GM21526 (cell line): ENCODE results near the gene MS4A8.

ENCODE experiments used
- ATAC-seq: cut with Tn5 transposase; IDR thresholded peaks from one replicate; pipeline ENCODE4 v1.9.1; 2021; ENCODE audit warnings: moderate library complexity; ENCODE audit not compliant: unreplicated experiment, low FRiP score

Gene MS4A8

GRCh38 chr11:60762851-60763691, 63.7 kb downstream of the MS4A8 start:
- peak; percentile 64 for ATAC-seq

DNA sequence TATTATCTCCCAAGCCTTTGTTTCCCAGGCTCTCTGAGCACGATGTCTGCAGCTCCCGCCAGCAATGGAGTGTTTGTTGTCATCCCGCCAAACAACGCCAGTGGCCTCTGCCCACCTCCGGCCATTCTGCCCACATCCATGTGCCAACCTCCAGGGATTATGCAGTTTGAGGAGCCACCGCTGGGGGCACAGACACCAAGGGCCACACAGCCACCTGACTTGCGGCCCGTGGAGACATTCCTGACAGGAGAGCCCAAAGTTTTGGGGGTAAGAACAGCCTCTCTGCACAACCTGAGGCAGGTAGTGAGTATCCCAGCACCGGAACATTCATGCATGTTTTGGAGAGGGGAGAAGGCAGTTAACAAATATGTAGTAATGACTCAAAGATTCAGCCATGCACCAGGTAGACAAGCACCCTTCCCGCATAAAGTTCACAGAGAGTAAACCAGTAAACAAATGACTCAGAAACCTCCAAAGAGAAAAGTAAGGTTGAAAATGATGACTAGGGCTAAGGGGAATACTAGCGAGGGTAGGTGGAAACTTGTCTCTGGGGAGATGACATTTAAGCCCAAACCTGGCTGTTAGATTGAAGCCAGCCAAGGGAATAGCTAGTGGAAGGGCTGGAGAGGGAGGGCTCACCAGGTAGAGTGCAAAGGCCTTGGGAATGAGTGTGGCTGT, 64.4 kb downstream of the MS4A8 start:
- ATAC-seq: no peak

GRCh38 chr11:60764879-60765278, 65.5 kb downstream of the MS4A8 start:
- ATAC-seq: peak; percentile 49

DNA sequence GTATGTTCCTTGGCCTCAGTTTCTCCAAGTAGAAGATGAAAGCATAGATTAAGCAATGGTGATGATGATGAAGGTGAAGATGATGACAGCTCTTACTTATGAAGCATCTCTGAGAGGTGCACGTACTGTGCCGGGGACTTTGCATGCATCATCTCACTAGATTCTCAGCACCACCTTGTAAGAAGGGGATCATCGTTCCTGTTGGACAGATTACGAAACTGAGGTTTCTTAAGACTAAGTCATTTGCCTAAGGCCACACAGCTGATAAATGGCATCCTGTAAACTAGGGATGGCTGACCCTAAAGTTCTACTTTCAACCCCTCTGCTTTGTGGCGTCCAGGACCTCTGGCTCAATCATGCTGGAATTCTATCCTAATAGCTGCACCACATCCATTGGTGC, 65.9 kb downstream of the MS4A8 start:
- ATAC-seq: peak; percentile 8
